NCI-H2196 treated with DMSO at 0.1 percent for 48 hours (cell line): Measurements from ENCODE around the gene F8.
"Not testable (repeated sequence)": the region's sequence is repeated elsewhere in the genome, so short reads cannot be mapped to it uniquely, and the experiment has no call there.

Experiments
- DNase-seq: peaks from one replicate; lab custom pipeline; 2025; ENCODE audit not compliant: unreplicated experiment; lab: John Stamatoyannopoulos, UW

F8 gene

GRCh38 chrX:155031657-155032056 lies 9.1 kb upstream of the F8 start:
- no peak for DNase-seq

GRCh38 chrX:155028877-155029291 lies 6.4 kb upstream of the F8 start:
- DNase-seq: no peak

GRCh38 chrX:155028129-155028528 lies 5.6 kb upstream of the F8 start:
- DNase-seq: no peak

- DNase-seq: no peak
Measured at GRCh38 chrX:155027509-155028066, 5.1 kb upstream of the F8 start.

GRCh38 chrX:155026727-155027508 lies 4.4 kb upstream of the F8 start, which contains the start of gene FUNDC2:
Gene FUNDC2 (plus strand): TSS chrX:155026844. CDS start chrX:155026939, 95 bp downstream.
- peak; percentile 64 for DNase-seq

GRCh38 chrX:155026420-155026726 lies 3.9 kb upstream of the F8 start:
- no peak for DNase-seq

- no peak for DNase-seq
Measured at GRCh38 chrX:155023907-155024833, 1.6 kb upstream of the F8 start.

- no peak for DNase-seq
Measured at GRCh38 chrX:155020591-155020990, 1.9 kb downstream of the F8 start.

- DNase-seq: no peak
Measured at GRCh38 chrX:155009994-155010472, 12.5 kb downstream of the F8 start.

GRCh38 chrX:155008578-155008977 lies 13.9 kb downstream of the F8 start:
- not testable (repeated sequence) for DNase-seq

GRCh38 chrX:155006913-155007671 lies 15.4 kb downstream of the F8 start:
- DNase-seq: not testable (repeated sequence)

GRCh38 chrX:155006379-155006778 lies 16.1 kb downstream of the F8 start:
- not testable (repeated sequence) for DNase-seq

- no peak for DNase-seq
Measured at GRCh38 chrX:155005190-155005589, 17.3 kb downstream of the F8 start.

- no peak for DNase-seq
Measured at GRCh38 chrX:155001873-155002272, 20.6 kb downstream of the F8 start.

GRCh38 chrX:155000841-155001240 lies 21.7 kb downstream of the F8 start:
- no peak for DNase-seq

- DNase-seq: no peak
Measured at GRCh38 chrX:154998204-154998880, 24.2 kb downstream of the F8 start.

GRCh38 chrX:154991476-154991875 lies 31.0 kb downstream of the F8 start:
- DNase-seq: no peak

GRCh38 chrX:154991039-154991438 lies 31.5 kb downstream of the F8 start:
- no peak for DNase-seq

- DNase-seq: no peak
Measured at GRCh38 chrX:154990496-154990895, 32.0 kb downstream of the F8 start.

GRCh38 chrX:154988719-154989118 lies 33.8 kb downstream of the F8 start:
- no peak for DNase-seq
